Esophagus muscularis mucosa (tissue), 4 donors: ENCODE data around the gene SMAGP. TPM values are rescaled to one million over a fixed set of nuclear protein-coding genes. Genes with fewer than 3 reads are reported as not detected.
"Not testable (repeated sequence)": the region's sequence is repeated elsewhere in the genome, so short reads cannot be mapped to it uniquely, and the experiment has no call there.

ENCODE experiments used
- DNase-seq: peaks from one replicate; pipeline ENCODE4 v3.0.0-alpha.2; 2017; ENCODE audit errors: extremely low spot score
- H3K27ac ChIP-seq, 4 donors: fragments of 200-600 bp; sonication (generic); replicated peaks in 1 of 4; 1 replicate in 3 of 4; 2 replicates in 1 of 4; pipeline ENCODE4 v1.5.1; 2016 to 2019; ENCODE audit warnings: mild to moderate bottlenecking in 1 of 4
- H3K27me3 ChIP-seq, 4 donors: fragments of 200-600 bp; sonication (generic); one replicate each; pipeline versions ENCODE4 v1.5.1 to v1.6.0; 2016 to 2019
- H3K36me3 ChIP-seq, 4 donors: fragments of 200-600 bp; sonication (generic); one replicate each; pipeline ENCODE4 v1.5.1; 2016 to 2019
- H3K4me1 ChIP-seq, 4 donors: fragments of 200-600 bp; sonication (generic); one replicate each; pipeline ENCODE4 v1.5.1; 2016 to 2019
- H3K4me3 ChIP-seq, 4 donors: fragments of 200-600 bp; sonication (generic); 1 replicate in 2 of 4; 2 replicates in 2 of 4; pipeline ENCODE4 v1.5.1; 2016 to 2019; ENCODE audit warnings: mild to moderate bottlenecking in 4 of 4, moderate library complexity in 1 of 4
- H3K9me3 ChIP-seq, 4 donors: fragments of 200-600 bp; sonication (generic); 1 replicate in 3 of 4; 2 replicates in 1 of 4; pipeline ENCODE4 v1.5.1; 2016 to 2019
- EP300 ChIP-seq: sonication (generic); formaldehyde crosslinking; IDR thresholded peaks from one replicate; pipeline ENCODE4 v1.6.1; 2017; ENCODE audit warnings: antibody characterized with exemption
- POLR2A ChIP-seq: fragments of 450-650 bp; IDR thresholded peaks from one replicate; pipeline ENCODE4 v1.6.1; 2017; ENCODE audit warnings: antibody characterized with exemption, moderate library complexity, mild to moderate bottlenecking, low read depth
- POLR2AphosphoS5 ChIP-seq, 2 donors: sonication (generic); formaldehyde crosslinking; IDR thresholded peaks; one replicate each; pipeline ENCODE4 v1.6.1; 2017; ENCODE audit warnings: antibody characterized with exemption in 2 of 2
- WGBS: methylation state at CpG from one replicate; pipeline ENCODE4 v1.1.5; 2018; 5-methylcytosine and 5-hydroxymethylcytosine counted together
- intact Hi-C: fragments of 100-400 bp; cut with DNase I; formaldehyde crosslinking; loops from one replicate; pipeline ENCODE4 v1.15.1; 2023
- total RNA-seq, 4 donors: library from RNA; depleted of rRNA; stranded (reverse); fragments of >200 nt; gene quantifications; one replicate each; pipeline versions ENCODE4 v1.1.0 to v1.2.1, GENCODE V29; 2016
- TF ChIP-seq, protein P1 (sequence below), 3 experiments: fragments of 200-600 bp in 2 of 3; fragments of 450-650 bp in 1 of 3; sonication (generic) in 2 of 3; IDR thresholded peaks; one replicate each; pipeline ENCODE4 v1.5.1; 2017 to 2019; ENCODE audit warnings: antibody characterized with exemption in 3 of 3, mild to moderate bottlenecking in 2 of 3, moderate library complexity in 1 of 3

SMAGP gene
- total RNA-seq, 4 donors from 2014 or later: 1.2 to 5.2 (median 4.0) TPM

DNA sequence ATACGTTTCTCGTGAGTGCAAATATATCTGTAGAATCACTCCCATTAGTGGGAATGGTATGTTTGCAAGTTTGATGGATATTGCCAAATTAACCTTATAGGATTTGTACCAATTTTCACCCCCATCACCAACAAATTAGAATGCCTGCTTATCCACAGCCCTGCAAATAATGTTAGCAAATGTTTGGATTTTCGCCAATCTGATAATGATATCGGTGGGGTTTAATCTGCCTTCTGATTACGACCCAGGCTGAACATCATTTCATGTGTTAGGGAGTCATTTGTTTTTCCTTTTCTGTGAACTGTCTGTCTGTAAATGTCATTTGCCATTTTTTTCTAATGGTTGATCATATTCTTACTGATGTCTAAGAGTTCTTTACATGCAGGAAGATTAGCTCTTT, 35.7 kb downstream of the SMAGP start:
- H3K4me3 ChIP-seq: no peak overlapping the region

DNA sequence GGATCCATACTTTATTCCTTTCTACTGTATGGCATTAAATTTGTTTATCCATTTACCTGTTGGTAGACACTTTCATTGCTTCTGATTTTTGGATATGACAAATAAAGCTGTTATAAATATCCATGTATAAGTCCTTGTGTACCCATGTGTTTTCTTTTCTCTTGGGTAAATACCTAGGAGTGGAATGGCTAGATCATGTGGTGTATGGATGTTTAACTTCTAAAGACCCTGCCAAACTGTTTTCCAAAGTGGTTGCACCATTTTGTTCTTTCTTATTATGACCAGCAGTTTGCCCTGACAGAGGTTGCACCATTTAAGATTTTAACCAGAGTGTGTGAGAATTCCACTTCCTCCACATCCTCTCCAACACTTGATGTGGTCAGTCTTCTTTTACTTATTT, 37.6 kb downstream of the SMAGP start:
- Histone ChIP-seq H3K36me3 (no peaks in the 10 kb centered on the region), H3K4me3 (no peak overlapping the region), H3K9me3 (no peaks in the 10 kb centered on the region), H3K27me3 (no peaks in the 10 kb centered on the region), H3K4me1 (no peaks in the 10 kb centered on the region), H3K27ac (no peak overlapping the region)
- intact Hi-C loops: no loop called here
- DNase-seq: no peak
- TF ChIP-seq, protein P1, sequence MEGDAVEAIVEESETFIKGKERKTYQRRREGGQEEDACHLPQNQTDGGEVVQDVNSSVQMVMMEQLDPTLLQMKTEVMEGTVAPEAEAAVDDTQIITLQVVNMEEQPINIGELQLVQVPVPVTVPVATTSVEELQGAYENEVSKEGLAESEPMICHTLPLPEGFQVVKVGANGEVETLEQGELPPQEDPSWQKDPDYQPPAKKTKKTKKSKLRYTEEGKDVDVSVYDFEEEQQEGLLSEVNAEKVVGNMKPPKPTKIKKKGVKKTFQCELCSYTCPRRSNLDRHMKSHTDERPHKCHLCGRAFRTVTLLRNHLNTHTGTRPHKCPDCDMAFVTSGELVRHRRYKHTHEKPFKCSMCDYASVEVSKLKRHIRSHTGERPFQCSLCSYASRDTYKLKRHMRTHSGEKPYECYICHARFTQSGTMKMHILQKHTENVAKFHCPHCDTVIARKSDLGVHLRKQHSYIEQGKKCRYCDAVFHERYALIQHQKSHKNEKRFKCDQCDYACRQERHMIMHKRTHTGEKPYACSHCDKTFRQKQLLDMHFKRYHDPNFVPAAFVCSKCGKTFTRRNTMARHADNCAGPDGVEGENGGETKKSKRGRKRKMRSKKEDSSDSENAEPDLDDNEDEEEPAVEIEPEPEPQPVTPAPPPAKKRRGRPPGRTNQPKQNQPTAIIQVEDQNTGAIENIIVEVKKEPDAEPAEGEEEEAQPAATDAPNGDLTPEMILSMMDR (IDR thresholded peaks at IDR 0.05): no peak
- TF ChIP-seq POLR2AphosphoS5 (IDR thresholded peaks at IDR 0.05) (no peak), POLR2A (no peak), EP300 (no peak)

More for the DNA sequence above, 35.7 kb downstream of the SMAGP start:
- intact Hi-C loops: no loop called here
- Histone ChIP-seq H3K27ac (no peak overlapping the region), H3K27me3 (no peaks in the 10 kb centered on the region), H3K4me1 (peaks cover 6 to 8% (median 7%) of the 10 kb centered on the region in 4 donors), H3K9me3 (no peaks in the 10 kb centered on the region), H3K36me3 (no peaks in the 10 kb centered on the region)
- TF ChIP-seq, protein P1 (IDR thresholded peaks at IDR 0.05): no peak
- TF ChIP-seq EP300 (no peak), POLR2AphosphoS5 (IDR thresholded peaks at IDR 0.05) (no peak), POLR2A (no peak)
- no peak for DNase-seq
- 63% methylated on average over 5 of the region's 5 CpGs for WGBS

DNA sequence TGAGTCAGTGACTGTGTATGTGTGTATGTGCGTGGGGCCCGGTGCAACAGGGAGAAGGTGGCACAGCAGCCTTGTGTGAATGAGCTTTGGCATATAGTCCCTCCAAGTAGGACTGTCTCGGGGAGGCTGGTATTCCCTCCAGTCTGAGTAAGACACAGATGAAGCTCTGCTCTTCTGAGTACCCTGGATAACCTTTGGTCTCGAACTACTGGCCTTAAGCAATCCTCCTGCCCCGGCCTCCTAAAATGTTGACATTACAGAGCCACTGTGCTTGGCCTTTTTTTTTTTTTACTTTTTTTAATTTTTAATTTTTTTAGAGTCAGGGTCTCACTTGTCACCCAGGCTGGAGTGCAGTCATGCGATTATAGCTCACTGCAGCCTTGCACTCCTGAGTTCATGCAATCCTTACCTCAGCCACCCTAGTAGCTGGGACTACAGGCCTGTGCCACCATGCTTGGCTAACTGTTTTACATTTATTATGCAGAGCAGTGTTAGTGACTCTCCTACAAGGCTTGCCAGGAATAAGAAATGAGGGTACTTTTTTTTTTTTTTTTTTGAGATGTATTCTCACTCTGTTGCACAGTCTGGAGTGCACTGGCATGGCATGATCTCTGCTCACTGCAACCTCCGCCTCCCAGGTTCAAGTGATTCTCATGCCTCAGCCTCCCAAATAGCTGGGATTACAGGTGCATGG, 41.0 kb downstream of the SMAGP start:
- Histone ChIP-seq H3K4me3 (no peak overlapping the region), H3K9me3 (no peaks in the 10 kb centered on the region), H3K27me3 (no peaks in the 10 kb centered on the region), H3K4me1 (no peaks in the 10 kb centered on the region), H3K36me3 (no peaks in the 10 kb centered on the region), H3K27ac (no peak overlapping the region)
- no peak for TF ChIP-seq POLR2AphosphoS5 (IDR thresholded peaks at IDR 0.05)
- TF ChIP-seq, protein P1 (IDR thresholded peaks at IDR 0.05): no peak
- TF ChIP-seq POLR2A: no peak
- TF ChIP-seq EP300: no peak
- no peak for DNase-seq
- intact Hi-C loops: no loop called here
- WGBS: 91% methylated on average over 7 of the region's 7 CpGs

DNA sequence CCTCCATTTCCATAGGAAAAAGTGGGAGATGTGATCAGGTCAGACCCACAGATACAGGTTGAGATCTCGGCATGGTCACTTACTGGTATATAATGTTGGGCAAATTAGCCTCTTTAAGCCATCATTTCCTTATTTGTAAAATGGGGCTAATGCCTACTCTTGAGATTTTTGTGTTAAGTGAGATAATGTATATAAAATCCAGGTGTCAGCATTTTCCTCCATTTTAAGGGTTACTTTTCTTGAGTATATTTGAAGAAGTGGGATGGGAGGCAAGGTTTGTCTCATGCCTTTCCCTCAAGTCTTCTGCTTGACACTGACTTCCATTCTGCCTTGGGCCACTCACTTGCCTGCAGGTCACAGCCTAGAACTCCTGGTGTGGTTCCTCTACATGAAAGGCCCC, 42.3 kb downstream of the SMAGP start:
- no peaks in the 10 kb centered on the region for H3K27me3 ChIP-seq
- no peaks in the 10 kb centered on the region for H3K36me3 ChIP-seq
- no peak overlapping the region for H3K4me3 ChIP-seq
- TF ChIP-seq POLR2A (no peak), POLR2AphosphoS5 (IDR thresholded peaks at IDR 0.05) (no peak)
- no peaks in the 10 kb centered on the region for H3K4me1 ChIP-seq
- 89% methylated on average over 1 of the region's 1 CpG for WGBS
- intact Hi-C loops: no loop called here
- DNase-seq: no peak
- no peaks in the 10 kb centered on the region for H3K9me3 ChIP-seq
- no peak overlapping the region for H3K27ac ChIP-seq

DNA sequence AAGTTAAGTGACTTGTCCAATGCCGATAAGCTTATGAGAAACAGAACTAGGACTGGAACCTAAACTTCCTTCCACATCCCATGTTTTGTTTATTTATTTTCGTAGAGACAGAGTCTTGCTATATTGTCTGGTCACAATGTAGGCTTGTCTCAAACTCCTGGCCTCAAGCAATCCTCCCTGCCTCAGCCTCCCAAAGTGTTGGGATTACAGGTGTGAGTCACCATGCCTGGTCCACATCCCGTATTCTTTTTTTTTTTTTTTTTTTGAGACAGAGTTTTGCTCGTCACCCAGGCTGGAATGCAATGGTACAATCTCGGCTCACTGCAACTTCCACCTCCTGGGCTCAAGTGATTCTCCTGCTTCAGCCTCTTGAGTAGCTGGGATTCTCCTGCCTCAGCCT, 43.1 kb downstream of the SMAGP start:
- H3K27ac ChIP-seq, H3K9me3 ChIP-seq, H3K4me3 ChIP-seq, intact Hi-C loops, H3K4me1 ChIP-seq, H3K36me3 ChIP-seq, DNase-seq, H3K27me3 ChIP-seq: not testable (repeated sequence)
- WGBS: 82% methylated on average over 5 of the region's 5 CpGs

DNA sequence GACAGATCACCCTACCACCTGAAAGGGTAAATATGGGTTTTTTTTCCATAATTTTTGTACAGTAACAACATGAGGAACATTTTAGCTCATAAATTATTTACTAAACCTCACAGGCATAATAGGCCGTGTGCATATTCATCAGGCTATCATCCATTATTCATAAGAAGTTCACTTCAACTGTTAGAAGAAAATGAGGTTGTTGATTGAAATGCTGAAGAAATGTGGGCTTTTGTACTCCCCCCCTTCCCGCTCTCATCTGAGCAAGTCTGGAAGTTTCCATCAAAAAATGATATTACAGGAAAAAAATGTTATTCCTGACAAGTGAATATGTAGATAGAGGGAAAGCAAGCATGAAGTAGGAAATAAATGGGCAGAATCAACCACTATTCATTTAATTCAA, 44.4 kb downstream of the SMAGP start:
- no peak overlapping the region for H3K27ac ChIP-seq
- H3K27me3 ChIP-seq: no peaks in the 10 kb centered on the region
- intact Hi-C loops: no loop called here
- WGBS: 91% methylated on average over 2 of the region's 2 CpGs
- TF ChIP-seq, protein P1 (IDR thresholded peaks at IDR 0.05): no peak
- TF ChIP-seq EP300 (no peak), POLR2A (no peak)
- H3K4me3 ChIP-seq: no peak overlapping the region
- H3K9me3 ChIP-seq: no peaks in the 10 kb centered on the region
- DNase-seq: no peak
- peaks cover 0 to 3% (median 0%) of the 10 kb centered on the region in 4 donors for H3K4me1 ChIP-seq
- H3K36me3 ChIP-seq: no peaks in the 10 kb centered on the region
